Measurements from ENCODE around the gene WDR41. TPM values are rescaled to one million over a fixed set of nuclear protein-coding genes. Genes with fewer than 3 reads are reported as not detected.

WDR41 gene
- total RNA-seq, 4 donors from 2014 or later, result 35.4 to 67.1 (median 40.4) TPM

- ATAC-seq (ENCODE audit: low FRiP score) (no peak), DNase-seq (ENCODE audit: low spot score) (no peak)
- no peak for TF ChIP-seq CTCF (IDR thresholded peaks at IDR 0.05)
These were observed 71.2 kb downstream of the WDR41 start for GRCh38 chr5:77420940-77421339.

GRCh38 chr5:77419644-77420582, 72.2 kb downstream of the WDR41 start:
- TF ChIP-seq CTCF (IDR thresholded peaks at IDR 0.05), result no peak
- DNase-seq (ENCODE audit: low spot score), result no peak
- ATAC-seq (ENCODE audit: low FRiP score), result no peak

- ATAC-seq (ENCODE audit: low FRiP score) (no peak), DNase-seq (ENCODE audit: low spot score) (no peak)
- TF ChIP-seq CTCF (IDR thresholded peaks at IDR 0.05), result no peak
These were observed 73.2 kb downstream of the WDR41 start for GRCh38 chr5:77418601-77419581.

GRCh38 chr5:77418162-77418561, 74.0 kb downstream of the WDR41 start:
- no peak for TF ChIP-seq CTCF (IDR thresholded peaks at IDR 0.05)
- no peak for DNase-seq (ENCODE audit: low spot score)
- ATAC-seq (ENCODE audit: low FRiP score), result no peak

- ATAC-seq (ENCODE audit: low FRiP score), result no peak
- no peak for DNase-seq (ENCODE audit: low spot score)
- no peak for TF ChIP-seq CTCF (IDR thresholded peaks at IDR 0.05)
These were observed 79.1 kb downstream of the WDR41 start for GRCh38 chr5:77413049-77413448.

GRCh38 chr5:77409870-77410621, 82.1 kb downstream of the WDR41 start:
- ATAC-seq (ENCODE audit: low FRiP score) (no peak), DNase-seq (ENCODE audit: low spot score) (no peak)
- TF ChIP-seq CTCF (IDR thresholded peaks at IDR 0.05), result no peak

Measured in omental fat pad (tissue), 4 donors.